Measurements from ENCODE around the gene TRIM38.

- TF ChIP-seq CTCF (conservative IDR thresholded peaks at IDR 0.05; ENCODE audit: low read length) = no peak
- TF ChIP-seq EZH2phosphoT487 (IDR thresholded peaks at IDR 0.05; ENCODE audit: borderline replicate concordance) = no peak
Observed at GRCh38 chr6:25950297-25950696, 12.3 kb upstream of the TRIM38 start.

Data from Loucy (cell line).